K562 (cell line): ENCODE measurements around the gene ACSBG1.

Experiments
- ATF3 ChIP-seq, 2 experiments: fragments of 450-650 bp in 1 of 2; sonication (generic) in 1 of 2; formaldehyde crosslinking in 1 of 2; IDR thresholded peaks in 1 of 2; conservative IDR thresholded peaks in 1 of 2; 2 replicates each; pipeline versions ENCODE4 v1.6.1 to v1.8.1; 2016 to 2023; ENCODE audit warnings: mild to moderate bottlenecking in 2 of 2, moderate library complexity in 2 of 2, inconsistent platforms in 1 of 2, missing genetic modification reagents in 1 of 2
- NR1H2 ChIP-seq: sonication (generic); formaldehyde crosslinking; IDR thresholded peaks from 2 replicates; pipeline ENCODE4 v1.4.0; 2020; ENCODE audit warnings: mild to moderate bottlenecking, missing genetic modification reagents
- TF ChIP-seq, protein P1 (sequence below), 3 experiments: IDR thresholded peaks in 2 of 3; conservative IDR thresholded peaks in 1 of 3; 2 replicates each; pipeline ENCODE4 v1.5.1; 2011 to 2012; ENCODE audit warnings: low read length in 3 of 3, mild to moderate bottlenecking in 3 of 3, control low read depth in 2 of 3, improper control_type of control experiment in 1 of 3, inconsistent platforms in 1 of 3, low read depth in 1 of 3, mixed read lengths in 1 of 3, moderate library complexity in 1 of 3; ENCODE audit not compliant: insufficient read depth in 2 of 3

DNA sequence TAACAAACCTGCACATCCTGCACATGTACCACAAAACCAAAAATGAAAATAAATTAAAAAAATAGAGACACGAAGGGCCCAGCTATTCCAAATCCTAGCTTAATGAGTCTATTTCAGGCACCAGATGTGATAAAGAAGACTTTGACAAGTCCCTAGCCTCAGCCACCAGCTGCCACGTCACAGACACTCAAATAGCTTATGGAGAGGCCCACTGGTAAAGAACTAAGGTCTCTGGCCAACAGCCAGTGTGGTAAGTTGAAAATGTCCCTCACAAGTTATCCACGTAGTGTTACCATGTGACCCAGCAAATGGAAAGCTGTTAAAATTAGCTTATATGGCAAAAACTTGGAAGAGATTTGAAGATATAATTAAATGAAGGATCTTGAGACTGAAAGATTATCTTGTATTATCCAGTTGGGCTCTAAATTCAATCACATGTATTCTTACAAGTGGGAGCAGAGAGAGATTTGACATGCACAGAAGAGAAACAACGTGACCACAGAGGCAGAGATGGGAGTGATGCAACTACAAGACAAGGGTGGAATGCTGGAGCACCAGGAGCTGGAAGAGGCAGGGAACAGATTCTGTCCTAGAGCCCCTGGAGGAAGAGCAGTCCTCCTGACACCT lies 10.9 kb downstream of the ACSBG1 start:
- TF ChIP-seq NR1H2 (CRISPR knock-in tag) (no peak), ATF3 (IDR thresholded peaks at IDR 0.05) (peak; percentile 79), ATF3 (CRISPR knock-in tag; conservative IDR thresholded peaks at IDR 0.05) (no peak)
- TF ChIP-seq, protein P1, sequence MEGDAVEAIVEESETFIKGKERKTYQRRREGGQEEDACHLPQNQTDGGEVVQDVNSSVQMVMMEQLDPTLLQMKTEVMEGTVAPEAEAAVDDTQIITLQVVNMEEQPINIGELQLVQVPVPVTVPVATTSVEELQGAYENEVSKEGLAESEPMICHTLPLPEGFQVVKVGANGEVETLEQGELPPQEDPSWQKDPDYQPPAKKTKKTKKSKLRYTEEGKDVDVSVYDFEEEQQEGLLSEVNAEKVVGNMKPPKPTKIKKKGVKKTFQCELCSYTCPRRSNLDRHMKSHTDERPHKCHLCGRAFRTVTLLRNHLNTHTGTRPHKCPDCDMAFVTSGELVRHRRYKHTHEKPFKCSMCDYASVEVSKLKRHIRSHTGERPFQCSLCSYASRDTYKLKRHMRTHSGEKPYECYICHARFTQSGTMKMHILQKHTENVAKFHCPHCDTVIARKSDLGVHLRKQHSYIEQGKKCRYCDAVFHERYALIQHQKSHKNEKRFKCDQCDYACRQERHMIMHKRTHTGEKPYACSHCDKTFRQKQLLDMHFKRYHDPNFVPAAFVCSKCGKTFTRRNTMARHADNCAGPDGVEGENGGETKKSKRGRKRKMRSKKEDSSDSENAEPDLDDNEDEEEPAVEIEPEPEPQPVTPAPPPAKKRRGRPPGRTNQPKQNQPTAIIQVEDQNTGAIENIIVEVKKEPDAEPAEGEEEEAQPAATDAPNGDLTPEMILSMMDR (IDR thresholded peaks at IDR 0.05 in 2 of 3, conservative IDR thresholded peaks at IDR 0.05 in 1 of 3; ENCODE audit: insufficient read depth in 2 of 3, low read depth in 1 of 3, low read length in 3 of 3), result no peak
